CD4-positive, alpha-beta T cell treated with Interleukin-21 for 1 hour (primary cell): Measurements from ENCODE around the gene G6PC1.
"Not testable (repeated sequence)": the region's sequence is repeated elsewhere in the genome, so short reads cannot be mapped to it uniquely, and the experiment has no call there.

Experiments
- DNase-seq: peaks from one replicate; pipeline ENCODE4 v3.0.0-alpha.2; 2020

Gene G6PC1

DNA sequence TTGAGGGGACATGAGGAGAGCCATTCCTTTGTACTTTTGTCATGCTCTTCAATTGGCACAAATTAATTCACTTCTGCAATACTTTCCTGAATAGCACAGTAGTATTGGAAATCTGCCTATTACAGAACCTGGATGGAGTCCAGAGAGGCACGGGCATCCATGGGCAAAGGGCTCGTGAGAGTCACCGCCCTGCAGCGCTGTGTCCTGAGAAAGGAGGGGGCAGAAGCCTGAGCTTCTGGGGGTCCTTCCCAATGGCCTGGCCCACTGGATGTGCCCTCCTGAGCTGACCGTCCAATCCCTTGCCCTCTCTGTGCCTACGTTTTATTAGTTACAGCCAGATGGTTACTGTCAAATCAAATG, 3.5 kb downstream of the G6PC1 start:
- DNase-seq = no peak

DNA sequence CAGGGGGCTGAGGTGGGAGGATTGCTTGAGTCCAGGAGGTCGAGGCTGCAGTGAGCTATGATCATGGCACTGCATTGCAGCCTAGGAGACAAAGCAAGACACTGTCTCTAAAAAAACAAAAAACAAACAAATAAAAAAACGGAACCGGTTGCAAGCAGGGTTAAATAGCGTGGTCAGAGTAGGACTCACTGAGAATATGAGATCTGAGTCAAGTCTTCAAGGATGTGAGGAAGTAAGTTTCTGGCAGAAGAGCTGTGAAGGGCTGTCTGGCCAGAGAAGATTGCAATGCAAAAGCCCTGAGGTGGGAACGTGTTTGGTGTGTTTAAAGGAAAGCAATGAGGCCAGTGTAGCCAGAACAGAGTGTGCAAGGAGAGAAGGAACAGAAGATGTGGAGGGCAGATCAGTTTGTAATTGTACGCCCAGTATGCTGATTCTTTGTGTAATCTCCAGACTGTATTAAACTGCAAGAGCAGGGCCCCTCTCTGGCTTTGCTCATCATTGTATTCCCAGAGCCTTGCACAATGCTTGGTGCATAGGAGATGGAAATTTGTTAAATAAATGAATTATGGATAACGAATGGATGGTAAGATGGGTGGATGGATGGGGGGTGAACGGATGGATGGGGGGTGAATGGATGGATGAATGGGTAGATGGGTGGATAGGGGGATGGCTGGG, 6.3 kb downstream of the G6PC1 start:
- no peak for DNase-seq

DNA sequence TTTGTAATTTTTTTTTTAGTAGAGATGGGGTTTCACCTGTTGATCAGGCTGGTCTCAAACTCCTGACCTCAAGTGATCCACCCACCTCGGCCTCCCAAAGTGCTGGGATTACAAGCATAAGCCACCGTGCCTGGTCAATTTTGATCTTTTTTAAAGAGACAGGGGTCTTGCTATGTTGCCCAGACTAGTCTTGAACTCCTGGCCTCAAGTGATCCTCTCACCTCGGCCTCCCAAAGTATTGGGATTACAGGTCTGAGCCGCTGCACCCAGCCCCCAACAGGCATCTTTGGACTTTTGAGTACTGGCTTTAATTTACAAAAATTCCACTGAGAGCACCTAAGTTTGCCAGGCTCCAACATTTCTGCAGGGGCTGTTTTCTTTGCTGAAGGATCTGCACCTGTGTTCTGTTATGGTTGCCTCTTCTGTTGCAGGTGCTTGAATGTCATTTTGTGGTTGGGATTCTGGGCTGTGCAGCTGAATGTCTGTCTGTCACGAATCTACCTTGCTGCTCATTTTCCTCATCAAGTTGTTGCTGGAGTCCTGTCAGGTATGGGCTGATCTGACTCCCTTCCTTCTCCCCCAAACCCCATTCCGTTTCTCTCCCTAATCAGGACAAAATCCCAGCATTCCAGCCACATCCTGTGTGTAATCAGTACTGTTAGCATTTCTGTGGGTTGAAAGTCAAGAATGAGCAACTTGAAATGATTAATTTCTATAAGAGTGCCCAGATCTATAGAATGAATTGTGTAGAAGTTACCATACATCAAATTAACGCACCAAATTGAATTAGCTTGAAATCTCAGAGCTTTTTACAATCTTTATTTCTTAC, 8.5 kb downstream of the G6PC1 start:
- no peak for DNase-seq

GRCh38 chr17:42913522-42913921, 12.9 kb downstream of the G6PC1 start:
- DNase-seq = no peak

DNA sequence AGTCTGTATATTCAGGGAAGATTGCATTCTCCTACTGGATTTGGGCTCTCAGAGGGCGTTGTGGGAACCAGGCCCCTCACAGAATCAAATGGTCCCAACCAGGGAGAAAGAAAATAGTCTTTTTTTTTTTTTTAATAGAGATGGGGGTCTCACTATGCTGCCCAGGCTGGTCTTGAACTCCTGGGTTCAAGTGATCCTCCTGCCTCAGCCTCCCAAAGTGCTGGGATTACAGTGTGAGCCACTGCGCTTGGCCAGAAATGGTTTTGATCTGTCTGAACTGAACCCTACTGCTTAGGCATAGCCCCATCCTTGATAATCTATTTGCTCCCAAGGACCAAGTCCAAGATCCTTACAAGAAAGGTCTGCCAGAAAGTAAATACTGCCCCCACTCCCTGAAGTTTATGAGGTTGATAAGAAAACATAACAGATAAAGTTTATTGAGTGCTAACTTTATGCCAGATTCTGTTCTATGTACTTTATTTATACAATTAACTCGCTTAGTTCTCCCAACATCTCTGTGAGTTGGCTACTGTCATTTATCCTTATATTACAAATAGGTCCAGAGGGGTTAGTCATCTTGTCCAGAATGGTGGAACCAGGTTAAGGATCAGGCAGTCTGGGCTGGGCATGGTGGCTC, 13.5 kb downstream of the G6PC1 start:
- no peak for DNase-seq

GRCh38 chr17:42915288-42915687, 14.7 kb downstream of the G6PC1 start:
- not testable (repeated sequence) for DNase-seq

DNA sequence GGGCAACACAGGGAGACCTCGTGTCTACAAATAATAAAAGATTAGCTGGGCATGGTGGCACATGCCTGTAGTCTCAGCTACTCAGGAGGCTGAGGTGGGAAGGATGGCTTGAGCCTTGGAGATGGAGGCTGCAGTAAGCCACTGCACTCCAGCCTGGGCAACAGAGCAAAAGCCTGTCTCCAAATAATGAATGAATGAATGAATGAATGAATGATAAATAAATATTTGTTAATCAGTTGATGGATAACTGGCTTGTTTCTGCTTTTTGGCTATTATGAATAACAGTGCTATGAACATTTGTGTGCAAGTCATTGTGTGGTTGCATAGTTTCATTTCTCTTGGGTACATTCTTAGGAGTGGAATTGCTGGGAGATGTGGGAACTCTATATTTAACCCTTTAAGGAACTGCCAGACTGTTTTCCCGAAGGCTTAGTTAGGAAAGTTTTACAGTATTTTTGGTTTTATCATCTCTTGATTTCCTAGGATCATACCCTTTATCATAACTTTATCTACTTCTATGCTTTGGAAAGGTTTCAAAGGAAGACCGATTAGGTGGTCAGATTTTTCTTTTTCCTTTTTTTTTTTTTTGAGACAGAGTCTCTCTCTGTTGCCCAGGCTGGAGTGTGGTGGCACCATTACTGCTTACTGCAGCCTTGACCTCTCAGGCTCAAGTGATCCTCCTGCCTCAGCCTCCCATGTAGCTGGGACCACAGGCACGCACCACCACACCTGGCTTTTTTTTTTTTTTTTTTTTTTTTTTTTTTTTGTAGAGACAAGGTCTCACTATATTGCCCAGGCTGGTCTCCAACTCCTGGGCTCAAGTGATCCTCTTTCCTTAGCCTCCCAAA, 16.0 kb downstream of the G6PC1 start:
- not testable (repeated sequence) for DNase-seq

- no peak for DNase-seq
Observed at GRCh38 chr17:42917236-42917603, 16.6 kb downstream of the G6PC1 start.

DNA sequence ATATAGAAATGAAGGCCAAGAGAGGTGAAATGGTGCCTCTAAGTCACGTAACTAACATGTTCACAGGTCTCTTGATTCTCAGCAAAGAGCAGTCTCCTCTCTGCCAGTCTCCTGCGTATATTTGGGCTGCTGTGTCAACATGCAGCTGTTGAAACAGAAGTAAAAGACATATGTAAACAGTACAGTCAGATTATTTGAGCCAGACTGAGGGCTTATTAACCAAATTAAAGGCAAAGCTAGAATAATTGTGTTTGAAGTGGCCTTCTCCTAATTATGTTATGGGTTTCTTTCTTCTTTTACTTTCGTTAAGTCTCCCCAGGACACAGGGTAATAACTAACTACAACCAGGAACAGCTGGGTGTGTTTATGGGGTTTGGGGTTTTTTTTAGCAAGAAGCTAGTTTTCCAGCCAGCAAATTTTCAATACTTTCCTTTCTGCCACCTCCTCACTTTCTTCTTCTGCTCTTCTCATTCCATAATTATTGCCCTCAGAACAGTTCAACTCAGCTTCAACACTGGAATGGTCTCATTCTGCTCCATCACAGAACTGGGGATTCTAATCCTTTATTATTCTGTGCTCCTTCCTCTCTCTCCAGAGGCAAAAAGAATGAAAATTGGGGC, 18.4 kb downstream of the G6PC1 start:
- no peak for DNase-seq

- DNase-seq = not testable (repeated sequence)
Observed at GRCh38 chr17:42919522-42920077, 19.0 kb downstream of the G6PC1 start.

DNA sequence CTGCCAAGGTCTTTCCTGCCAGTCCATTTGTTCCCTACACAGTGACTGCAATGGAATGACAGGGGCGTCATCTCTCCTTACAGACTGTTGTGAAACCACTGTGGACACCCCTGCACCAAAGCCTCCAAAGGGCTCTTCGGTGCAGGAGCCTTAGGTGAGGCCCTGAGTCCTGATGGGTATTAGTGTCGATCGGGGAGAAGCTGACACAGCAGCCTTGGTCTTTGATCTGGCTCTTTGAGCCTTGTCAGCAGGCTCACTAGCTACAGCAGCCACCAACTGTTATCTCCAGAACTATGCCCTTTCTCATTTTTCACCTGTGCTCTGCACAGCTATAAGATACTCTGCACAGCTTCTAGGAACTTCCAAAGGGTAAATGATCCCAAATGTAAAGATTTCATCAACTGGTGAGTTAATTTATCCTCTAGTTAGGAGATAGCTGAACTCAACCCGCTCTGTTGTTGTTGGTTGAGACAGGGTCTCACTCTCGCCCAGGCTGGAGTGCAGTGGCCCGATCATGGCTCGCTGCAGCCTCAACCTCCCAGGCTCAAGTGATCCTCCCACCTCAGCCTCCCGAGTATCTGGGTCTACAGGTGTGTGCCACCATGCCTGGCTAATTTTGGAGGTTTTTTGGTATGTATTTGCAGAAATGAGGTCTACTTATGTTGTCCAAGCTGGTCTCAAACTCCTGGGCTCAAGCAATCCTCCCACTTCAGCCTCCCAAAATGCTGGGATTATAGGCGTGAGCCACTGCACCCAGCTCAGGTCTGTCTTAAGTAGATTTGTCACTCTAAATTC, 19.7 kb downstream of the G6PC1 start:
- DNase-seq = no peak

DNA sequence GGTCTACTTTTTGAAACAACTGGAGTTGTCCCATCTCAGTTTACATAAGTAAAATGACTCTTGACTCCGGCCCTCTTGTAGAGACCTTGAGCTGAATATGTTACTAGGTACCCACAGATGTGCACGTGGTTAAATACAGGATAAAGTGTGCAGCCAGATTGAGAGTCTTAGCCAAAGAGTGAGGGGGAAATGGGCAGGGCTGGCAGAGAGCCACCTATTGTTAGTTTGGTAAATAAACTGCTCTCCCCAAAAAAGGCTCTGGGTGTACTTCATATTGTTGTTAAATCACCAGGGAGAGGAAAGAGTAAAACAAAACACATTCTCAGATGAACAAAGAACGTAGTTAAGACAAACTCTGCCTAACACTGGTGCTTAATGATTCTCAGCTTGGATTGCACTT, 20.3 kb downstream of the G6PC1 start:
- DNase-seq = no peak

DNA sequence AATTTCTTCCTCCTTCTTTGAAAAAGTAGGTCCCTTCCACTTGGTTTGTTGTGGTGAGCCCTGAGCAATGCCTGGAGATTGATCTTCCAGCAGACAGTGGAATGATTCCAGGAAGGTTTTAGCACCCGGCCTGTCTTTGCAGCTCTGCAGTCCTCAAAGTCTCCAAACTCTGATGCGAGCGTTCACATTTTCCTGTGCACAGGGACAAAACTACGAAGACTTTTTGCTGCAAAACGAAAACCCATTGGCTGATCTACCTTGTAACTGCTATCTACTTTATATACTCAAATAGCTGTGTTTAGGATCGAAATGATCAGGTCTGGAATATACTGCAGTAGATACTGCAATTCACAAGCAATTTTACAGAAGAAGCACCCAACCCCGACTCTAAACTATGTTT, 21.7 kb downstream of the G6PC1 start:
- no peak for DNase-seq

- not testable (repeated sequence) for DNase-seq
Observed at GRCh38 chr17:42923472-42923871, 22.9 kb downstream of the G6PC1 start.

DNA sequence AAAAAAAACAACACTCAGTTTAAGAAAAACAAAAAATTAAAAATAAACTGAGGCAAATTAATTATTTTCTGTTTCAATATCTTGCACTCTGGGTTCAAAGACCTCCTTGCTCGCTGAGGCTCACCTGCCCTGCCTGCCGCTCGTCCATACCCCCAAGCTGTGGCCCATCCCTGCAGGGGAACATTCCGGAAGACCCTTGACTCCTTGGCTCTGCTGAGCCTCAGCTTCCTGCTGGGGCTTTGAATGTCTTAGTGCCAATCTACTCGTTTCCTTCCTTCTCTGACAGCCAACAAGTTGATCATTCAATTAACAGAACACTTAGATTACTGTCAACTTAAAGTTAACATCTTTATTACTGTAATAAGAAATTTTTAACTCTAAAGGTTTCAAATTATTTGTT, 24.3 kb downstream of the G6PC1 start:
- no peak for DNase-seq

GRCh38 chr17:42928714-42929496, 28.3 kb downstream of the G6PC1 start:
- peak; percentile 17 for DNase-seq

GRCh38 chr17:42929497-42929844, 28.9 kb downstream of the G6PC1 start:
- no peak for DNase-seq

GRCh38 chr17:42937712-42938596, 37.4 kb downstream of the G6PC1 start:
- peak; percentile 24 for DNase-seq

DNA sequence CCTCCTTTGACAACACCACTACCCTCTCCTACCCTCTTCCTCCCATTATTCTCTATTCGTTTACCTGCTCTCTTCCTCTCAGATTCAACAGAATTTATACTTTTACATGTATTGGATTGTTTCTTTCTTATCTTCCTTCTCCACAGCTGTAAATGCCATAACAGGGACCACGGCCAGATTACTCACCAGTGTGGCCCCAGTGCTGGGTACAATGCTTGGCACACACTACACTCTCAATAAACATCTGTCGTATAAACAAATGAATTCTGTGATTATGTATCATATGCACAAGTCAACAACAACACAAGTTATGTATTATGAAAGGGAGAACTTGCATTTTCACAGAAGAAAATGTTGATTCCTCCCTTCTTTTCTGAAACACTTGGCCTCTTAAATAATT, 43.6 kb downstream of the G6PC1 start:
- DNase-seq = no peak

GRCh38 chr17:42946812-42947211, 46.2 kb downstream of the G6PC1 start:
- DNase-seq = no peak
